A673 (cell line): ENCODE data around the gene NOB1. TPM values are rescaled to one million over a fixed set of nuclear protein-coding genes. Genes with fewer than 3 reads are reported as not detected.

Experiments used
- BruUV-seq: library from RNA; stranded (reverse); fragments of 400-500 nt; replicated peaks from 2 replicates; lab custom pipeline; 2021; lab: Mats Ljungman, UMichigan
- CTCF ChIA-PET: fragments of 300-600 bp; sonication (Branson Sonifier 250); formaldehyde crosslinking; loops from one replicate; lab custom pipeline; 2022; ENCODE audit warnings: antibody characterized with exemption; lab: Charles Lee
- POLR2A ChIA-PET: fragments of 300-600 bp; sonication (Branson Sonifier 250); formaldehyde crosslinking; loops from one replicate; lab custom pipeline; 2022; ENCODE audit warnings: antibody characterized with exemption; ENCODE audit not compliant: low non-redundant PET; lab: Charles Lee
- DNase-seq: peaks from one replicate; pipeline ENCODE4 v3.0.0-alpha.2; 2015; ENCODE audit warnings: low spot score
- H3K27ac ChIP-seq: fragments of 200-600 bp; sonication (generic); 2 replicates; pipeline ENCODE4 v1.5.1; 2016; ENCODE audit warnings: mixed run types, low read depth, mild to moderate bottlenecking, mixed read lengths, antibody characterized with exemption, low read length; ENCODE audit not compliant: poor library complexity, severe bottlenecking
- H3K27me3 ChIP-seq: fragments of 200-600 bp; sonication (generic); replicated peaks from 2 replicates; pipeline ENCODE4 v1.6.1; 2017; ENCODE audit warnings: mixed run types, low read depth, mild to moderate bottlenecking, mixed read lengths, antibody characterized with exemption, low read length; ENCODE audit not compliant: insufficient read depth, poor library complexity
- H3K36me3 ChIP-seq: fragments of 200-600 bp; sonication (generic); 2 replicates; pipeline ENCODE4 v1.6.1; 2016; ENCODE audit warnings: mixed run types, mild to moderate bottlenecking, mixed read lengths, antibody characterized with exemption, low read length; ENCODE audit not compliant: insufficient read depth, poor library complexity, severe bottlenecking
- H3K4me1 ChIP-seq: fragments of 200-600 bp; sonication (generic); 2 replicates; pipeline ENCODE4 v1.6.1; 2017; ENCODE audit warnings: mixed run types, mild to moderate bottlenecking, mixed read lengths, antibody characterized with exemption, low read length; ENCODE audit not compliant: insufficient read depth, poor library complexity, severe bottlenecking
- H3K4me3 ChIP-seq: fragments of 200-600 bp; sonication (generic); 2 replicates; pipeline ENCODE4 v1.5.1; 2016; ENCODE audit warnings: low read depth, mixed run types, mild to moderate bottlenecking, mixed read lengths, low read length; ENCODE audit not compliant: poor library complexity, severe bottlenecking
- H3K9me3 ChIP-seq: fragments of 200-600 bp; sonication (generic); 2 replicates; pipeline ENCODE4 v1.6.1; 2016; ENCODE audit warnings: mixed run types, low read depth, mild to moderate bottlenecking, mixed read lengths, antibody characterized with exemption, low read length; ENCODE audit not compliant: poor library complexity, severe bottlenecking
- EZH2 ChIP-seq: fragments of 200-600 bp; sonication (generic); IDR thresholded peaks from 2 replicates; pipeline ENCODE4 v1.6.1; 2017; ENCODE audit warnings: borderline replicate concordance, low read depth, mild to moderate bottlenecking, mixed read lengths, antibody characterized with exemption, low read length; ENCODE audit not compliant: poor library complexity, severe bottlenecking
- intact Hi-C: fragments of 100-400 bp; cut with micrococcal nuclease; formaldehyde crosslinking; loops from one replicate; pipeline ENCODE4 v1.10.0; 2022; ENCODE audit not compliant: unreplicated experiment
- total RNA-seq: library from RNA; stranded (reverse); gene quantifications from 2 replicates; pipeline ENCODE4 v1.2.3, GENCODE V29; 2021
- TF ChIP-seq, protein P1 (sequence below): fragments of 300-800, 200-600 bp; sonication (generic); conservative IDR thresholded peaks from 2 replicates; pipeline ENCODE4 v1.5.1; 2017; ENCODE audit warnings: low read depth, mild to moderate bottlenecking, antibody characterized with exemption, low read length, moderate library complexity, mixed read lengths

NOB1 gene
- total RNA-seq, 1 experiment from 2014 or later: 93.3 TPM

DNA sequence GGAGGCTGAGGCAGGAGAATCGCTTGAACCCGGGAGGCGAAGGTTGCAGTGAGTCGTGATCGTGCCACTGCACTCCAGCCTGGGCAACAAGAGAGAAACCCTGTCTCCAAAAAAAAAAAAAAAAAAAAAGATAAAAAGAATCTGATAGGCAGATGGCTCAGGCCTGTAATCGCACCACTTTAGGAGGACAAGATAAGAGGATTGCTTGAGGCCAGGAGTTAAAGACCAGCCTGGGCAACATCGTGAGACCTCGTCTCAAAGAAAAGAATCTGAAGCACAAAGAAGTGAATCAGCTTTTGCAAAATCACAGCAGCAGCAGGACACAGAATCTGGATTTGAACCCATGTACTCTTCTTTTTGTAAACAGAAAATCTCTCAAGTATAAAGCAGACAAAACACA lies 7.6 kb downstream of the NOB1 start:
- no peaks in the 10 kb centered on the region for H3K9me3 ChIP-seq
- H3K4me1 ChIP-seq: no peaks in the 10 kb centered on the region
- no peak overlapping the region for H3K4me3 ChIP-seq
- no peaks in the 10 kb centered on the region for H3K27me3 ChIP-seq
- DNase-seq: no peak
- ChIA-PET CTCF (no interaction called here), POLR2A (no interaction called here)
- intact Hi-C loops: no loop called here
- BruUV-seq: no TSS peak
- H3K36me3 ChIP-seq: peaks cover 95% of the 10 kb centered on the region
- no peak overlapping the region for H3K27ac ChIP-seq
- no peak for TF ChIP-seq EZH2
- TF ChIP-seq, protein P1, sequence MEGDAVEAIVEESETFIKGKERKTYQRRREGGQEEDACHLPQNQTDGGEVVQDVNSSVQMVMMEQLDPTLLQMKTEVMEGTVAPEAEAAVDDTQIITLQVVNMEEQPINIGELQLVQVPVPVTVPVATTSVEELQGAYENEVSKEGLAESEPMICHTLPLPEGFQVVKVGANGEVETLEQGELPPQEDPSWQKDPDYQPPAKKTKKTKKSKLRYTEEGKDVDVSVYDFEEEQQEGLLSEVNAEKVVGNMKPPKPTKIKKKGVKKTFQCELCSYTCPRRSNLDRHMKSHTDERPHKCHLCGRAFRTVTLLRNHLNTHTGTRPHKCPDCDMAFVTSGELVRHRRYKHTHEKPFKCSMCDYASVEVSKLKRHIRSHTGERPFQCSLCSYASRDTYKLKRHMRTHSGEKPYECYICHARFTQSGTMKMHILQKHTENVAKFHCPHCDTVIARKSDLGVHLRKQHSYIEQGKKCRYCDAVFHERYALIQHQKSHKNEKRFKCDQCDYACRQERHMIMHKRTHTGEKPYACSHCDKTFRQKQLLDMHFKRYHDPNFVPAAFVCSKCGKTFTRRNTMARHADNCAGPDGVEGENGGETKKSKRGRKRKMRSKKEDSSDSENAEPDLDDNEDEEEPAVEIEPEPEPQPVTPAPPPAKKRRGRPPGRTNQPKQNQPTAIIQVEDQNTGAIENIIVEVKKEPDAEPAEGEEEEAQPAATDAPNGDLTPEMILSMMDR: no peak

DNA sequence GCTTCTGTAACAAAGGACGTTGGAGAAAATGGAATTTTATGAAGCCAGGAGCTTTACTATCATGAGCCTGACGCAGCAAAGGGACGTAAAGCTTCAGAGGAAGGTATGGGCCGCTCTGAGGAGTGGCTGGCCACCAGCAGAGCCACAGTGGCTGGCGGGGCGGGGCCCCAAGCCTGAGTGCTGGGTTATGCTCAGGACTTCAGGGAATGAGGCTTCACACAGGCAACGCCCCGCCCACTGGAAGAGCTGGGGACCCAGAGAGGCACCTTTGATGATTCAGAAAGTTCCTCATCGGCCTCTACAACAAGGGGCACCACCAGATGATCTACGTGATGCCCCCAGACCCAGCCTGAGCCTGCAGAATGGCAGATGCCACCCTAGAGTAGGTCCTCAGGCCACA lies 8.8 kb downstream of the NOB1 start:
- Histone ChIP-seq H3K4me3 (no peak overlapping the region), H3K4me1 (no peaks in the 10 kb centered on the region), H3K36me3 (peaks cover 95% of the 10 kb centered on the region), H3K27ac (no peak overlapping the region), H3K27me3 (no peaks in the 10 kb centered on the region), H3K9me3 (no peaks in the 10 kb centered on the region)
- POLR2A ChIA-PET: no interaction called here
- no peak for DNase-seq
- CTCF ChIA-PET: no interaction called here
- no TSS peak for BruUV-seq
- no peak for TF ChIP-seq EZH2
- TF ChIP-seq, protein P1: no peak
- intact Hi-C loops: no loop called here

DNA sequence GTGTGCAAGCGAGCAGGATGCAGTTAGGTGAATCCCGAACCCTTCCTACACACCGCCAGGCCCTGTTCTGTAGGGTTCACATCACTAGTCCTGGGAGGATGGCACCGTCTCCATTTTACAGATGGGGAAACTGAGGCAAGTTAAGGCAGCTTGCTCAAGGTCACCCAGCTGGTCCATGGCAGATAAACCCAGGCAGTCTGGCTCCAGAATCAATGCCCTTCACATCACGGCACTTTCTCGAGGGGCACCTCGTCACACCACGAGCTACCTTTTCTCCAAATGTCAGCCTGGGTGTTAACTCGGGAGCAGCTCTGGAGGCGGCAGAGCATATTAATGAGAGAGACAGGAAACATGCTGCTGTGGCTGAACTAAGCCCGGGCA lies 9.5 kb downstream of the NOB1 start:
- H3K4me1 ChIP-seq: no peaks in the 10 kb centered on the region
- no peak overlapping the region for H3K4me3 ChIP-seq
- intact Hi-C loops: no loop called here
- POLR2A ChIA-PET: no interaction called here
- peaks cover 91% of the 10 kb centered on the region for H3K36me3 ChIP-seq
- no peaks in the 10 kb centered on the region for H3K9me3 ChIP-seq
- BruUV-seq: no TSS peak
- DNase-seq: no peak
- TF ChIP-seq EZH2: no peak
- TF ChIP-seq, protein P1: no peak
- no peaks in the 10 kb centered on the region for H3K27me3 ChIP-seq
- CTCF ChIA-PET: no interaction called here
- no peak overlapping the region for H3K27ac ChIP-seq
